ENCODE data around the gene DPH6. TPM values are rescaled to one million over a fixed set of nuclear protein-coding genes. Genes with fewer than 3 reads are reported as not detected.
A peak's percentile ranks its signal among the peaks of the same experiment; 100 is the strongest.

Gene DPH6
- total RNA-seq, 2 experiments from 2014 or later, result 10.5 to 10.8 TPM

- H3K4me1 Mint-ChIP-seq, result peaks cover 2% of the 10 kb centered on the region
- H3K9me3 Mint-ChIP-seq, result no peaks in the 10 kb centered on the region
- H3K4me3 Mint-ChIP-seq, result no peak overlapping the region
- no peaks in the 10 kb centered on the region for H3K36me3 Mint-ChIP-seq (ENCODE audit: low read depth)
- H3K27me3 Mint-ChIP-seq, result no peaks in the 10 kb centered on the region
- no peak overlapping the region for H3K27ac Mint-ChIP-seq
- DNase-seq, result no peak
- CTCF ChIA-PET, result no interaction called here
- POLR2A ChIA-PET, result no interaction called here
Measured at GRCh38 chr15:35557012-35557411, 11.0 kb upstream of the DPH6 start.

- Mint-ChIP-seq H3K36me3 (ENCODE audit: low read depth) (no peaks in the 10 kb centered on the region), H3K27me3 (no peaks in the 10 kb centered on the region), H3K27ac (no peak overlapping the region), H3K4me3 (no peak overlapping the region), H3K9me3 (no peaks in the 10 kb centered on the region), H3K4me1 (peaks cover 2% of the 10 kb centered on the region)
- ChIA-PET CTCF (no interaction called here), POLR2A (interaction anchor here (1.6 kb wide), 1 partner anchor 9 kb away, joined by 5 read pairs; the partner anchor contains the start of gene DPH6)
- DNase-seq, result no peak
Measured at GRCh38 chr15:35555244-35555643, 9.3 kb upstream of the DPH6 start.

GRCh38 chr15:35550957-35551356, 5.0 kb upstream of the DPH6 start:
- Mint-ChIP-seq H3K4me3 (no peak overlapping the region), H3K27me3 (no peaks in the 10 kb centered on the region), H3K4me1 (peaks cover 10% of the 10 kb centered on the region), H3K9me3 (no peaks in the 10 kb centered on the region), H3K36me3 (ENCODE audit: low read depth) (no peaks in the 10 kb centered on the region), H3K27ac (no peak overlapping the region)
- ChIA-PET POLR2A (no interaction called here), CTCF (no interaction called here)
- no peak for DNase-seq

- Mint-ChIP-seq H3K27me3 (no peaks in the 10 kb centered on the region), H3K36me3 (ENCODE audit: low read depth) (no peaks in the 10 kb centered on the region), H3K9me3 (no peaks in the 10 kb centered on the region), H3K4me1 (peaks cover 22% of the 10 kb centered on the region), H3K27ac (no peak overlapping the region), H3K4me3 (no peak overlapping the region)
- ChIA-PET CTCF (no interaction called here), POLR2A (no interaction called here)
- no peak for DNase-seq
Measured at GRCh38 chr15:35549567-35549966, 3.6 kb upstream of the DPH6 start.

- CTCF ChIA-PET, result no interaction called here
- H3K27ac Mint-ChIP-seq, result no peak overlapping the region
- DNase-seq, result no peak
- no peaks in the 10 kb centered on the region for H3K9me3 Mint-ChIP-seq
- H3K4me3 Mint-ChIP-seq, result no peak overlapping the region
- H3K36me3 Mint-ChIP-seq (ENCODE audit: low read depth), result no peaks in the 10 kb centered on the region
- no peaks in the 10 kb centered on the region for H3K27me3 Mint-ChIP-seq
- peaks cover 23% of the 10 kb centered on the region for H3K4me1 Mint-ChIP-seq
- POLR2A ChIA-PET, result no interaction called here
Measured at GRCh38 chr15:35548435-35548834, 2.5 kb upstream of the DPH6 start.

GRCh38 chr15:35547775-35548364, 1.9 kb upstream of the DPH6 start:
- DNase-seq, result no peak
- Mint-ChIP-seq H3K4me3 (no peak overlapping the region), H3K36me3 (ENCODE audit: low read depth) (no peaks in the 10 kb centered on the region), H3K9me3 (no peaks in the 10 kb centered on the region), H3K27me3 (no peaks in the 10 kb centered on the region), H3K4me1 (peaks cover 23% of the 10 kb centered on the region), H3K27ac (no peak overlapping the region)
- CTCF ChIA-PET, result no interaction called here
- POLR2A ChIA-PET, result interaction anchor here (0.6 kb wide), 1 partner anchor 563 kb away, joined by 3 read pairs; no protein-coding TSS in a partner anchor

GRCh38 chr15:35546511-35547381, 781 bp upstream of the DPH6 start:
- peak; percentile 18 for DNase-seq
- H3K9me3 Mint-ChIP-seq, result no peaks in the 10 kb centered on the region
- H3K27me3 Mint-ChIP-seq, result no peaks in the 10 kb centered on the region
- no peaks in the 10 kb centered on the region for H3K36me3 Mint-ChIP-seq (ENCODE audit: low read depth)
- ChIA-PET POLR2A (interaction anchor here (0.6 to 1.7 kb wide), 7 partner anchors 8 to 1035 kb away, joined by 3 to 8 read pairs (median 4); partner anchors contain the start of genes CDIN1 and ZNF770), CTCF (no interaction called here)
- H3K27ac Mint-ChIP-seq, result peak overlapping the region; percentile 91
- H3K4me3 Mint-ChIP-seq, result peak overlapping the region; percentile 91
- H3K4me1 Mint-ChIP-seq, result peaks cover 23% of the 10 kb centered on the region

- DNase-seq, result no peak
- ChIA-PET CTCF (no interaction called here), POLR2A (interaction anchor here (1.4 to 1.7 kb wide), 6 partner anchors 8 to 1037 kb away, joined by 4 to 8 read pairs (median 4); partner anchors contain the start of genes CDIN1 and ZNF770)
- Mint-ChIP-seq H3K4me1 (peaks cover 23% of the 10 kb centered on the region), H3K36me3 (ENCODE audit: low read depth) (no peaks in the 10 kb centered on the region), H3K4me3 (peak overlapping the region; percentile 91), H3K27me3 (no peaks in the 10 kb centered on the region), H3K27ac (peak overlapping the region; percentile 91), H3K9me3 (no peaks in the 10 kb centered on the region)
Measured at GRCh38 chr15:35545316-35545823, 595 bp downstream of the DPH6 start.

GRCh38 chr15:35540885-35541284, 5.1 kb downstream of the DPH6 start:
- peaks cover 12% of the 10 kb centered on the region for H3K4me1 Mint-ChIP-seq
- no peak overlapping the region for H3K27ac Mint-ChIP-seq
- H3K9me3 Mint-ChIP-seq, result no peaks in the 10 kb centered on the region
- H3K36me3 Mint-ChIP-seq (ENCODE audit: low read depth), result peaks cover 4% of the 10 kb centered on the region
- H3K27me3 Mint-ChIP-seq, result no peaks in the 10 kb centered on the region
- DNase-seq, result no peak
- CTCF ChIA-PET, result no interaction called here
- no peak overlapping the region for H3K4me3 Mint-ChIP-seq
- POLR2A ChIA-PET, result no interaction called here

- Mint-ChIP-seq H3K9me3 (no peaks in the 10 kb centered on the region), H3K4me1 (peaks cover 5% of the 10 kb centered on the region), H3K27ac (no peak overlapping the region), H3K36me3 (ENCODE audit: low read depth) (peaks cover 4% of the 10 kb centered on the region), H3K27me3 (no peaks in the 10 kb centered on the region), H3K4me3 (no peak overlapping the region)
- DNase-seq, result no peak
- POLR2A ChIA-PET, result no interaction called here
- CTCF ChIA-PET, result no interaction called here
Measured at GRCh38 chr15:35540021-35540420, 5.9 kb downstream of the DPH6 start.

GRCh38 chr15:35535365-35535916, 10.5 kb downstream of the DPH6 start:
- Mint-ChIP-seq H3K4me1 (no peaks in the 10 kb centered on the region), H3K27me3 (no peaks in the 10 kb centered on the region), H3K36me3 (ENCODE audit: low read depth) (peaks cover 9% of the 10 kb centered on the region), H3K4me3 (no peak overlapping the region), H3K27ac (no peak overlapping the region), H3K9me3 (no peaks in the 10 kb centered on the region)
- CTCF ChIA-PET, result no interaction called here
- POLR2A ChIA-PET, result no interaction called here
- no peak for DNase-seq

GRCh38 chr15:35533130-35534110, 12.5 kb downstream of the DPH6 start:
- peaks cover 10% of the 10 kb centered on the region for H3K9me3 Mint-ChIP-seq
- ChIA-PET CTCF (interaction anchor here (0.7 to 1.4 kb wide), 2 partner anchors 14 to 374 kb away, joined by 4 read pairs; no protein-coding TSS in a partner anchor), POLR2A (no interaction called here)
- H3K27me3 Mint-ChIP-seq, result no peaks in the 10 kb centered on the region
- no peak overlapping the region for H3K27ac Mint-ChIP-seq
- no peaks in the 10 kb centered on the region for H3K4me1 Mint-ChIP-seq
- H3K36me3 Mint-ChIP-seq (ENCODE audit: low read depth), result peaks cover 21% of the 10 kb centered on the region
- H3K4me3 Mint-ChIP-seq, result no peak overlapping the region
- DNase-seq, result no peak

Data from activated CD4-positive, alpha-beta memory T cell treated with anti-CD3 and anti-CD28 coated beads, Interleukin-2, amount 10 ng/mL, durations not matched to agents 7 days and 5 days (primary cell).